ENCODE measurements around the gene TAMALIN.

TAMALIN gene

GRCh38 chr12:52056801-52057637, 50.3 kb downstream of the TAMALIN start:
- no peak for DNase-seq

GRCh38 chr12:52057638-52058576, 51.2 kb downstream of the TAMALIN start:
- DNase-seq: no peak

GRCh38 chr12:52058631-52059361, 52.0 kb downstream of the TAMALIN start:
- DNase-seq: no peak

GRCh38 chr12:52059582-52060497, 53.1 kb downstream of the TAMALIN start:
- DNase-seq: no peak

- DNase-seq: no peak
Observed at GRCh38 chr12:52060498-52061177, 53.9 kb downstream of the TAMALIN start.

- DNase-seq: no peak
Observed at GRCh38 chr12:52061470-52062166, 54.9 kb downstream of the TAMALIN start.

GRCh38 chr12:52062167-52063081, 55.7 kb downstream of the TAMALIN start:
- no peak for DNase-seq

- DNase-seq: no peak
Observed at GRCh38 chr12:52063082-52063924, 56.6 kb downstream of the TAMALIN start.

GRCh38 chr12:52063981-52064649, 57.4 kb downstream of the TAMALIN start:
- no peak for DNase-seq

Data from stimulated activated CD4-positive, alpha-beta T cell treated with anti-CD3 and anti-CD28 coated beads, Interleukin-4, amount 100 ng/mL, for 4 hours (primary cell).